Panc1 (cell line): ENCODE results near the gene GRHL1.

Source experiments
- CTCF ChIP-seq: fragments of 450-650 bp; IDR thresholded peaks from 2 replicates; pipeline ENCODE4 v1.5.1; 2017; ENCODE audit warnings: mild to moderate bottlenecking
- POLR2AphosphoS5 ChIP-seq: IDR thresholded peaks from 2 replicates; pipeline ENCODE4 v1.6.1; 2012; ENCODE audit warnings: mild to moderate bottlenecking, low read depth, low read length, moderate library complexity
- REST ChIP-seq, 2 experiments: IDR thresholded peaks; 2 replicates each; pipeline ENCODE4 v1.6.1; 2011 to 2012; ENCODE audit warnings: low read depth in 2 of 2, control low read depth in 1 of 2, low read length in 1 of 2, mild to moderate bottlenecking in 1 of 2, moderate library complexity in 1 of 2; ENCODE audit not compliant: insufficient read depth in 1 of 2
- SIN3A ChIP-seq: IDR thresholded peaks from 2 replicates; pipeline ENCODE4 v1.6.1; 2012; ENCODE audit warnings: low read depth, mild to moderate bottlenecking, low read length, moderate library complexity, borderline replicate concordance; ENCODE audit not compliant: insufficient read depth

GRCh38 chr2:10002681-10003080 lies 51.2 kb downstream of the GRHL1 start:
- TF ChIP-seq CTCF: no peak
- no peak for TF ChIP-seq REST (IDR thresholded peaks at IDR 0.05; ENCODE audit: insufficient read depth in 1 of 2, low read depth in 2 of 2, low read length in 1 of 2)
- no peak for TF ChIP-seq POLR2AphosphoS5
- no peak for TF ChIP-seq SIN3A
